Uterus (tissue), 2 donors: ENCODE results near the gene PNMA3.
"Not testable (repeated sequence)": the region's sequence is repeated elsewhere in the genome, so short reads cannot be mapped to it uniquely, and the experiment has no call there.

Experiments
- POLR2A ChIP-seq, 2 donors: fragments of 450-650 bp; IDR thresholded peaks; one replicate each; pipeline ENCODE4 v1.6.1; 2016; ENCODE audit warnings: antibody characterized with exemption in 2 of 2, mild to moderate bottlenecking in 1 of 2, moderate library complexity in 1 of 2
- TF ChIP-seq, protein P1 (sequence below), 4 experiments: fragments of 200-600 bp in 2 of 4; fragments of 450-650 bp in 2 of 4; sonication (generic) in 2 of 4; IDR thresholded peaks; one replicate each; pipeline ENCODE4 v1.5.1; 2016 to 2019; ENCODE audit warnings: antibody characterized with exemption in 4 of 4, mild to moderate bottlenecking in 2 of 4, moderate library complexity in 1 of 4

DNA sequence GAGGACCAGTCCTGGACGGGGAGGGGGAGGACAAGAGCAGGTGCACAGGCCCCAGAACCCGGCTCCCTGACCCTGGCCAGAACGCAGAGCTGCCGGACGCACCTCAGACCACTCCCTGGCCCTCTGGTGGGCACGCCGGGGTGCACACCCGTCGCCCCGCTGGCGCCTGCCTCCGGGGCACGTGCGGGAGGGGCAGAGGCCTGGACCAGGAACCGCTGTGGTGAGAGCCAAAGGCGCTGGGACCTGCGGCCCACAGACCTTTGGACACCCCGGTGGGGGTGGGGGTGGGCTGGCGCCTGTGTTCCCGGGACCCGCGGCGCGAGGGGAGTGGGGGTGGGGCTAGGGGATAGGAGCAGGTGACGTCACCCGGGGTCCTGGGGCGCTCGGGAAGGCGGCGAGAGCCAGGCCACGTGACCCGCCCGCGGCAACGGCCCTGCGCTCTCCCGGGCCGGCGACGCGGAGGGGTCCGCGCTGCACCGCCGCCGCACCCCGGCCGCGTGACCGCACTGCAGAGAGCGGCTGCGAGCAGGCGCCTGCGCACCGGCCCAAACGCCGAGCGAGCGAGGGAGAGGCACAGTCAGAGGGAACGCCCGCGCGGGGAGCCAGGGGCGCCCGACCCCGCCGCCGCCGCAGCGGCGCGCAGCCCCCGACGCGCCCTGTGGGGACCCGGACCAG is 15.8 kb downstream of the PNMA3 start, which contains the start of gene PNMA6A:
- TF ChIP-seq, protein P1, sequence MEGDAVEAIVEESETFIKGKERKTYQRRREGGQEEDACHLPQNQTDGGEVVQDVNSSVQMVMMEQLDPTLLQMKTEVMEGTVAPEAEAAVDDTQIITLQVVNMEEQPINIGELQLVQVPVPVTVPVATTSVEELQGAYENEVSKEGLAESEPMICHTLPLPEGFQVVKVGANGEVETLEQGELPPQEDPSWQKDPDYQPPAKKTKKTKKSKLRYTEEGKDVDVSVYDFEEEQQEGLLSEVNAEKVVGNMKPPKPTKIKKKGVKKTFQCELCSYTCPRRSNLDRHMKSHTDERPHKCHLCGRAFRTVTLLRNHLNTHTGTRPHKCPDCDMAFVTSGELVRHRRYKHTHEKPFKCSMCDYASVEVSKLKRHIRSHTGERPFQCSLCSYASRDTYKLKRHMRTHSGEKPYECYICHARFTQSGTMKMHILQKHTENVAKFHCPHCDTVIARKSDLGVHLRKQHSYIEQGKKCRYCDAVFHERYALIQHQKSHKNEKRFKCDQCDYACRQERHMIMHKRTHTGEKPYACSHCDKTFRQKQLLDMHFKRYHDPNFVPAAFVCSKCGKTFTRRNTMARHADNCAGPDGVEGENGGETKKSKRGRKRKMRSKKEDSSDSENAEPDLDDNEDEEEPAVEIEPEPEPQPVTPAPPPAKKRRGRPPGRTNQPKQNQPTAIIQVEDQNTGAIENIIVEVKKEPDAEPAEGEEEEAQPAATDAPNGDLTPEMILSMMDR (IDR thresholded peaks at IDR 0.05): not testable (repeated sequence)
- TF ChIP-seq POLR2A (IDR thresholded peaks at IDR 0.05): not testable (repeated sequence)
